ENCODE results near the gene NUAK2. TPM values are rescaled to one million over a fixed set of nuclear protein-coding genes. Genes with fewer than 3 reads are reported as not detected.

Gene NUAK2
- total and polyA plus RNA-seq, 4 donors: 1.3 to 2.4 (median 2.1) TPM

GRCh38 chr1:205301842-205302588 lies 19.5 kb downstream of the NUAK2 start:
- Histone ChIP-seq H3K4me3 (ENCODE audit: low read depth in 1 of 3, low read length in 3 of 3) (no peak overlapping the region), H3K36me3 (ENCODE audit: control insufficient read depth in 4 of 4, insufficient read depth in 3 of 4, low read depth in 1 of 4, low read length in 3 of 4) (peaks cover 16 to 36% (median 31%) of the 10 kb centered on the region in 4 donors), H3K9ac (ENCODE audit: low read depth in 1 of 2, low read length in 2 of 2) (no peak overlapping the region), H3K27me3 (ENCODE audit: control insufficient read depth in 4 of 4, insufficient read depth in 4 of 4, low read length in 3 of 4) (no peaks in the 10 kb centered on the region), H3K4me1 (ENCODE audit: control insufficient read depth in 4 of 4, insufficient read depth in 4 of 4, low read length in 3 of 4) (peaks cover 0 to 1% (median 0%) of the 10 kb centered on the region in 4 donors), H3K9me3 (ENCODE audit: control insufficient read depth in 4 of 4, low read length in 3 of 4) (no peaks in the 10 kb centered on the region), H3K27ac (ENCODE audit: low read depth in 1 of 2, low read length in 2 of 2) (no peak overlapping the region)
- no peak for DNase-seq (ENCODE audit: low spot score)
- no peak for TF ChIP-seq ZBTB33 (IDR thresholded peaks at IDR 0.05)
- TF ChIP-seq NR2F2 (IDR thresholded peaks at IDR 0.05): no peak
- TF ChIP-seq MAX (IDR thresholded peaks at IDR 0.05): no peak
- TF ChIP-seq HNF4G (IDR thresholded peaks at IDR 0.05): no peak
- no peak for TF ChIP-seq GABPA (IDR thresholded peaks at IDR 0.05 in 1 of 2, conservative IDR thresholded peaks at IDR 0.05 in 1 of 2)
- no peak for TF ChIP-seq FOXA1 (IDR thresholded peaks at IDR 0.05)
- WGBS: 82% methylated on average over 6 of the region's 6 CpGs

- Histone ChIP-seq H3K4me3 (ENCODE audit: low read depth in 1 of 3, low read length in 3 of 3) (no peak overlapping the region), H3K36me3 (ENCODE audit: control insufficient read depth in 4 of 4, insufficient read depth in 3 of 4, low read depth in 1 of 4, low read length in 3 of 4) (peaks cover 16 to 33% (median 27%) of the 10 kb centered on the region in 4 donors), H3K4me1 (ENCODE audit: control insufficient read depth in 4 of 4, insufficient read depth in 4 of 4, low read length in 3 of 4) (no peaks in the 10 kb centered on the region), H3K9me3 (ENCODE audit: control insufficient read depth in 4 of 4, low read length in 3 of 4) (no peaks in the 10 kb centered on the region), H3K27me3 (ENCODE audit: control insufficient read depth in 4 of 4, insufficient read depth in 4 of 4, low read length in 3 of 4) (no peaks in the 10 kb centered on the region), H3K27ac (ENCODE audit: low read depth in 1 of 2, low read length in 2 of 2) (no peak overlapping the region), H3K9ac (ENCODE audit: low read depth in 1 of 2, low read length in 2 of 2) (no peak overlapping the region)
- DNase-seq (ENCODE audit: low spot score): no peak
- TF ChIP-seq FOXA2 (IDR thresholded peaks at IDR 0.05): no peak
- TF ChIP-seq SP1 (IDR thresholded peaks at IDR 0.05): peak; percentile 45
- TF ChIP-seq RXRA (IDR thresholded peaks at IDR 0.05): peak in 1 of 2 donors; percentile 24
- 62% methylated on average over 14 of the region's 14 CpGs for WGBS
Measured at GRCh38 chr1:205301205-205301821, 20.2 kb downstream of the NUAK2 start.

- no peak overlapping the region for H3K9ac ChIP-seq (ENCODE audit: low read depth in 1 of 2, low read length in 2 of 2)
- WGBS: 91% methylated on average over 9 of the region's 9 CpGs
- no peaks in the 10 kb centered on the region for H3K27me3 ChIP-seq (ENCODE audit: control insufficient read depth in 4 of 4, insufficient read depth in 4 of 4, low read length in 3 of 4)
- TF ChIP-seq MAX (IDR thresholded peaks at IDR 0.05) (no peak), FOXA2 (IDR thresholded peaks at IDR 0.05) (no peak), YY1 (IDR thresholded peaks at IDR 0.05) (no peak), HNF4A (conservative IDR thresholded peaks at IDR 0.05) (no peak)
- H3K9me3 ChIP-seq (ENCODE audit: control insufficient read depth in 4 of 4, low read length in 3 of 4): no peaks in the 10 kb centered on the region
- H3K4me1 ChIP-seq (ENCODE audit: control insufficient read depth in 4 of 4, insufficient read depth in 4 of 4, low read length in 3 of 4): no peaks in the 10 kb centered on the region
- peaks cover 16 to 28% (median 21%) of the 10 kb centered on the region in 4 donors for H3K36me3 ChIP-seq (ENCODE audit: control insufficient read depth in 4 of 4, insufficient read depth in 3 of 4, low read depth in 1 of 4, low read length in 3 of 4)
- no peak overlapping the region for H3K27ac ChIP-seq (ENCODE audit: low read depth in 1 of 2, low read length in 2 of 2)
- no peak overlapping the region for H3K4me3 ChIP-seq (ENCODE audit: low read depth in 1 of 3, low read length in 3 of 3)
- no peak for DNase-seq (ENCODE audit: low spot score)
Measured at GRCh38 chr1:205300149-205300548, 21.4 kb downstream of the NUAK2 start.
